Measurements from ENCODE around the gene FNBP1L.

FNBP1L gene

GRCh38 chr1:93571623-93572310, 123.8 kb downstream of the FNBP1L start:
- no peak overlapping the region for H3K9ac ChIP-seq (ENCODE audit: low read length)
- H3K4me3 ChIP-seq (ENCODE audit: low read length), result no peak overlapping the region
- peaks cover 15% of the 10 kb centered on the region for H3K36me3 ChIP-seq (ENCODE audit: control insufficient read depth, insufficient read depth, low read length)
- H3K27ac ChIP-seq (ENCODE audit: low read depth, low read length), result no peak overlapping the region
- H3K27me3 ChIP-seq (ENCODE audit: control insufficient read depth, insufficient read depth, low read length), result no peaks in the 10 kb centered on the region
- H3K4me1 ChIP-seq (ENCODE audit: control insufficient read depth, insufficient read depth, low read length), result no peaks in the 10 kb centered on the region

DNA sequence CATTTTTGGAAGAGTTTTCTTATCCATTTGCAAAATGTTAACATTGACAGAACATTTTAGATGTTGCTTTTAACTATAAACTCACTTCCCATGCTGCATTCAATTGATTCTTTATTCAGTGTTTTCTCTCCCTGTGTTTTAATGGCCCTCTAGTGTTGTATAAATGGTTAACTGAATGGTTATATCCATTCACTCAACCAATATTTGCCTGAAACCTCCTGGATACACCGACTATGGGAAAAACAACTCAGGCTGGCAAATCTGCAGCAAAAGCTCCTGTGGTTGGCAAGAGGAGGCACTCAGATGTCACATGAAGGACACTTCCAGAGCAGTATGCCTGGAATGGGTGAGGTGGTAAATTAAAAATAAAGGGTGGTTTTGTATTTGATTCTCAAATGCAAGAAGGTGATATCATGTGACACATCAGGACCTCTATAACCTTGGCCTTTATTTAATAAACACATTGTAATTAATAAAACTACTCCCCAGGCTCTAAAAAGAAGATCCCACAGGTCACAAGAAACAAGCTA, 126.1 kb downstream of the FNBP1L start:
- Histone ChIP-seq H3K27ac (ENCODE audit: low read depth, low read length) (no peak overlapping the region), H3K36me3 (ENCODE audit: control insufficient read depth, insufficient read depth, low read length) (peaks cover 7% of the 10 kb centered on the region), H3K4me1 (ENCODE audit: control insufficient read depth, insufficient read depth, low read length) (no peaks in the 10 kb centered on the region), H3K9ac (ENCODE audit: low read length) (no peak overlapping the region), H3K4me3 (ENCODE audit: low read length) (no peak overlapping the region), H3K27me3 (ENCODE audit: control insufficient read depth, insufficient read depth, low read length) (no peaks in the 10 kb centered on the region)

DNA sequence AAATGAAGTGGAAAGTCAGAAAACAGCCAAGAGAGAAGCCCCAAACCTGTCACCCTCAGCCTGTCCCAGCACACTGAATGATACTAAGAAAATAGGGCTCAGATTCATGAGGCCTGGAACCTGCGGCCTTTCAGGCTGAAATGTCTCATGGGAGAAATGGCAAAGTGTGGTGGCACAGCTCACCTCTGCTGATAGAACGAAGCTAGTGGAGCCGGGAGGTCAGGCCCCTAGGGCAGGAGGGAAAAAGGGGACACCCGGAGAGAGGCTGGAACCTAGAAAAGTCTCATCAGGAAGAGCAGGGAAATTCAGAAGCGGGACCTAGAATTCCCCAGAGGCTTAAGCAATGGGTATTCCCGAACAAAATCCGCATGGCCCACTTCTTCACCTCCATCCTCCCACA, 126.6 kb downstream of the FNBP1L start:
- H3K27me3 ChIP-seq (ENCODE audit: control insufficient read depth, insufficient read depth, low read length), result no peaks in the 10 kb centered on the region
- no peak overlapping the region for H3K27ac ChIP-seq (ENCODE audit: low read depth, low read length)
- peaks cover 2% of the 10 kb centered on the region for H3K36me3 ChIP-seq (ENCODE audit: control insufficient read depth, insufficient read depth, low read length)
- H3K4me1 ChIP-seq (ENCODE audit: control insufficient read depth, insufficient read depth, low read length), result no peaks in the 10 kb centered on the region
- no peak overlapping the region for H3K9ac ChIP-seq (ENCODE audit: low read length)
- no peak overlapping the region for H3K4me3 ChIP-seq (ENCODE audit: low read length)

DNA sequence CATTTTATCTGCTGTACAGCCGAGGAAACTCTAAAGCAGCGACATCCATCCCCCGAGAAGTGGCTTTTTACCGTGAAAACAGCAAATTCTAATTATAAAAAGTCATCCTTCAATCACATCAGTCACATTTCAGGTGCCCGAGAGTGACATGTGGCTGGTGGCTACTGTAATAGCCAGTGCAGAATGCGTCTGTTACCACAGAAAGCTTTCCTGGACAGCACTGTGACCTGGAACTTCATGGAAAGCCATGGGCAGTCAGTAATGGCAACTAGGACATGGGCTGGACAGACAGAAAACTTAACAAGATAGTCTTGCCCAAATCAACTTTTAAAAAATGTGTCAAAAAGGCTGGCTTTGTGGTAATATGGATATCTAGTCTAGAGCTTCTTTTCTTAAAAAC, 127.1 kb downstream of the FNBP1L start:
- Histone ChIP-seq H3K4me3 (ENCODE audit: low read length) (no peak overlapping the region), H3K4me1 (ENCODE audit: control insufficient read depth, insufficient read depth, low read length) (no peaks in the 10 kb centered on the region), H3K27me3 (ENCODE audit: control insufficient read depth, insufficient read depth, low read length) (no peaks in the 10 kb centered on the region), H3K36me3 (ENCODE audit: control insufficient read depth, insufficient read depth, low read length) (no peaks in the 10 kb centered on the region), H3K9ac (ENCODE audit: low read length) (no peak overlapping the region), H3K27ac (ENCODE audit: low read depth, low read length) (no peak overlapping the region)

DNA sequence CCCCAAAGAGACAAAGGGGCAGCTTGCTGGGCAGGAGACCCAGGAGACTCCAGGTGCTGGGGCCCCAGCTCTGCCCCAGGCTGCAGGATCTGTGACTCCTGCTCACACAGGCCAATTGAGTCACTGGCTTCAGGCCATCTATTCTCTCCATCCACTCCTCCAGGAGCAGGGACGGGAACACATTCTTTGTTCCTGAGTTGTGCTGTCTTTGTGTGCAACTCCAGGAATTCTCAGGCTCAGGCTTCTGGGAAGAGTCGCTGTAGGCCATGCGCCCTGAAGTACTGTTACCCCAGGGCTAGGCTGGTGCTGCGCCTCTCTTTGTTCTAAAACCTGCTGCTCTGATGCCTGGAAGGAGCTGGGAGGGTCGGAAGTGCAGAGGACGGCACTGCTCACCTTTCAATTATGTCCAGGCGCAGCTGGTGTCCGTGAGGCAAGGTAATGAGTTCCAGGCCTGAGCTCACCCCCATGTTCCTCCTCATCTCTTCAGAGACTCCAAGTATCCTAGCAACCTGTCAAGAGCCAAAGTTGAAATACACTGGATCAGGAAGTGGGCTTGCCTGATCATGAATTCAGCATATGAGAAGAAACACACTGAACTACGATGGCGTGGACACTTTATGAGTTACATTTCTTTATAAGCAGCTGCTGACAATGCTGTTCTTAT, 127.8 kb downstream of the FNBP1L start:
- Histone ChIP-seq H3K4me1 (ENCODE audit: control insufficient read depth, insufficient read depth, low read length) (no peaks in the 10 kb centered on the region), H3K27me3 (ENCODE audit: control insufficient read depth, insufficient read depth, low read length) (no peaks in the 10 kb centered on the region), H3K27ac (ENCODE audit: low read depth, low read length) (no peak overlapping the region), H3K9ac (ENCODE audit: low read length) (no peak overlapping the region), H3K36me3 (ENCODE audit: control insufficient read depth, insufficient read depth, low read length) (no peaks in the 10 kb centered on the region), H3K4me3 (ENCODE audit: low read length) (no peak overlapping the region)

- Histone ChIP-seq H3K4me3 (ENCODE audit: low read length) (no peak overlapping the region), H3K27me3 (ENCODE audit: control insufficient read depth, insufficient read depth, low read length) (no peaks in the 10 kb centered on the region), H3K36me3 (ENCODE audit: control insufficient read depth, insufficient read depth, low read length) (no peaks in the 10 kb centered on the region), H3K9ac (ENCODE audit: low read length) (no peak overlapping the region), H3K4me1 (ENCODE audit: control insufficient read depth, insufficient read depth, low read length) (no peaks in the 10 kb centered on the region), H3K27ac (ENCODE audit: low read depth, low read length) (no peak overlapping the region)
Measured at GRCh38 chr1:93576346-93576745, 128.4 kb downstream of the FNBP1L start.

DNA sequence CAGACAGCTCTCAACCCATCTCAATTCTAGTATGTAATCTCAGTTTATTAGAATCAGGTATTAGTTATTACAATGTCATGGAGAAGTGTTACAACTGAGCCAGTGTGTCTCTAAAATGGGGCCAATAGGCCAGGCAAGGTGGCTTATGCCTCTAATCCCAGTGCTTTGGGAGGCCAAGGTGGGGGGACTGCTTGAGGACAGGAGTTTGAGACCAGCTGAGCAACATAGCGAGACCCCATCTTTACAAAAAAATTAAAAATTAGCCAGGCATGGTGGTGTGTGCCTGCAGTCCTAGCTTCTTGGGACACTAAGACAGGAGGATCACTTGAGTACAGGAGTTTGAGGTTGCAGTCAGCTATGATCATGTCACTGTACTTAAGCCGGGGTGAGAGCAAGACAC, 128.8 kb downstream of the FNBP1L start:
- Histone ChIP-seq H3K9ac (ENCODE audit: low read length) (no peak overlapping the region), H3K4me1 (ENCODE audit: control insufficient read depth, insufficient read depth, low read length) (no peaks in the 10 kb centered on the region), H3K27me3 (ENCODE audit: control insufficient read depth, insufficient read depth, low read length) (no peaks in the 10 kb centered on the region), H3K36me3 (ENCODE audit: control insufficient read depth, insufficient read depth, low read length) (no peaks in the 10 kb centered on the region), H3K4me3 (ENCODE audit: low read length) (no peak overlapping the region), H3K27ac (ENCODE audit: low read depth, low read length) (no peak overlapping the region)

- no peaks in the 10 kb centered on the region for H3K27me3 ChIP-seq (ENCODE audit: control insufficient read depth, insufficient read depth, low read length)
- H3K27ac ChIP-seq (ENCODE audit: low read depth, low read length), result no peak overlapping the region
- H3K4me1 ChIP-seq (ENCODE audit: control insufficient read depth, insufficient read depth, low read length), result no peaks in the 10 kb centered on the region
- no peak overlapping the region for H3K4me3 ChIP-seq (ENCODE audit: low read length)
- H3K9ac ChIP-seq (ENCODE audit: low read length), result peak overlapping the region; percentile 6
- H3K36me3 ChIP-seq (ENCODE audit: control insufficient read depth, insufficient read depth, low read length), result peaks cover 8% of the 10 kb centered on the region
Measured at GRCh38 chr1:93577536-93578432, 129.9 kb downstream of the FNBP1L start.

DNA sequence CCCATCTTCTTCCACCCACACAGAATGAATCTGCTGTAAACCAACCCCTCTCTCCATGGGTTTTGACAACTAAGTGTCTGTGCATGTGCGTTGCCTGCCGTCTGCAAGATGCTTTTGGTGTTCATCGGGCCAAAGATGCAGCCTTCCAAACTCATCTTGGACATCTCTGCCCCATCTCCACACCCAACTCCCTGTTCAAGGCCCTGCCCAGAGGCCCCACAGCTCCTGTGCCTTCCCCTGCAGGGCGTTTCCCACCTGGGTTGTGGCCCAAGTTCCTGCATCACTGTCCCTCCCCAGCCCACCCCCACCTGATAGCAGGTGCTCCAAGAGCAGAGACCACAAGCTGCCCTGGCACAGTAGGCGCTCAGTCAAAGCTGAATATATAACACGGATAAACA, 130.5 kb downstream of the FNBP1L start:
- no peak overlapping the region for H3K9ac ChIP-seq (ENCODE audit: low read length)
- no peaks in the 10 kb centered on the region for H3K27me3 ChIP-seq (ENCODE audit: control insufficient read depth, insufficient read depth, low read length)
- H3K36me3 ChIP-seq (ENCODE audit: control insufficient read depth, insufficient read depth, low read length), result peaks cover 8% of the 10 kb centered on the region
- no peak overlapping the region for H3K4me3 ChIP-seq (ENCODE audit: low read length)
- no peak overlapping the region for H3K27ac ChIP-seq (ENCODE audit: low read depth, low read length)
- H3K4me1 ChIP-seq (ENCODE audit: control insufficient read depth, insufficient read depth, low read length), result no peaks in the 10 kb centered on the region

DNA sequence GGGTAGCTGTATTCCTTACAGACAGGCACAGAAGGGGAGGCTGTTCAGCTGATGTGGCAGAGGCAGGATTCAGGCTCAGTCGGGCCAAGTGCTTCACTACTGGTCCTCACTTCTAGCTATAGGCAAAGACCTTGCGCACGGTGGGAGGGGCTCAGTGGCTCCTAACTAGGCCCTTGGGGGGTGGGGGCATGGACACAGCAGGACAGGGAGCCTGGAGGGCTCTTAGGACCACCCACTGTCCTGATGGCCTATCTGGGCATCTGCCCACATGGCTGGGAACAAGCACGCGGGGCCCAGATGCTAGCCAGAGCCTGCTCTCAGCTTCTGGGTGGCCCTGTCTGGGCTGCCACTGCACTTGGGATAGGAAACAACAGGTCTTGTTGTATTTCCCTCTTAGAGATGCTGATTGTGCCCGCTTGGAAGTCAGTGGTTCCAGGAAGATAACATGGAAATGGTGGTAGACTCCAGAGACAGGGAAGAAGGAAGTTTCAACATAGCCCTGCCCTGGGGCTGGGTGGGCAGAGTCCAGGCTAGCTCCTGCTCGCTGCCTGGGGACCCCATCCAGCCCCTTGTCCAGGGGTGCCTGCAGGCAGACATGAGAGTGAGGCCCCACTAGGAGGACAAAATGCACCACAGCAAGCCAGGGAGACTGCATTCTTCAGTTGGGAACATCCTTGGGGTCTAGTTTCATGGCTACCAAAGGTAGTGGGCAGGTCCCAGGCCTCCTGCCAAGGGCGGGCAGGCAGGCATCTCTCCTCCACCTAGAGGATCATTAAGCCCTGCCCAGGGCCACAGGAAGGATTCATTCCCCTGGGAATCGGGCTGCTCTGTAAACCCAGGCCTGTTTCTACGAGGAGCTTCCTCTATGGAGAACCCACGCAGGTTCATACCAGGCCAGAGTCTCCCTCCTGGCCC, 131.2 kb downstream of the FNBP1L start:
- Histone ChIP-seq H3K9ac (ENCODE audit: low read length) (no peak overlapping the region), H3K36me3 (ENCODE audit: control insufficient read depth, insufficient read depth, low read length) (peaks cover 10% of the 10 kb centered on the region), H3K4me1 (ENCODE audit: control insufficient read depth, insufficient read depth, low read length) (peaks cover 1% of the 10 kb centered on the region), H3K27ac (ENCODE audit: low read depth, low read length) (peak overlapping the region; percentile 21), H3K4me3 (ENCODE audit: low read length) (no peak overlapping the region), H3K27me3 (ENCODE audit: control insufficient read depth, insufficient read depth, low read length) (no peaks in the 10 kb centered on the region)

GRCh38 chr1:93579891-93580290, 132.0 kb downstream of the FNBP1L start:
- Histone ChIP-seq H3K9ac (ENCODE audit: low read length) (no peak overlapping the region), H3K4me3 (ENCODE audit: low read length) (no peak overlapping the region), H3K36me3 (ENCODE audit: control insufficient read depth, insufficient read depth, low read length) (peaks cover 10% of the 10 kb centered on the region), H3K27me3 (ENCODE audit: control insufficient read depth, insufficient read depth, low read length) (no peaks in the 10 kb centered on the region), H3K4me1 (ENCODE audit: control insufficient read depth, insufficient read depth, low read length) (peaks cover 7% of the 10 kb centered on the region), H3K27ac (ENCODE audit: low read depth, low read length) (peak overlapping the region; percentile 21)
